ENCODE results near the gene PPM1H. TPM values are rescaled to one million over a fixed set of nuclear protein-coding genes. Genes with fewer than 3 reads are reported as not detected.
"Not testable (repeated sequence)": the region's sequence is repeated elsewhere in the genome, so short reads cannot be mapped to it uniquely, and the experiment has no call there.

Gene PPM1H
- total RNA-seq, 1 experiment from 2014 or later = 18.9 TPM

DNA sequence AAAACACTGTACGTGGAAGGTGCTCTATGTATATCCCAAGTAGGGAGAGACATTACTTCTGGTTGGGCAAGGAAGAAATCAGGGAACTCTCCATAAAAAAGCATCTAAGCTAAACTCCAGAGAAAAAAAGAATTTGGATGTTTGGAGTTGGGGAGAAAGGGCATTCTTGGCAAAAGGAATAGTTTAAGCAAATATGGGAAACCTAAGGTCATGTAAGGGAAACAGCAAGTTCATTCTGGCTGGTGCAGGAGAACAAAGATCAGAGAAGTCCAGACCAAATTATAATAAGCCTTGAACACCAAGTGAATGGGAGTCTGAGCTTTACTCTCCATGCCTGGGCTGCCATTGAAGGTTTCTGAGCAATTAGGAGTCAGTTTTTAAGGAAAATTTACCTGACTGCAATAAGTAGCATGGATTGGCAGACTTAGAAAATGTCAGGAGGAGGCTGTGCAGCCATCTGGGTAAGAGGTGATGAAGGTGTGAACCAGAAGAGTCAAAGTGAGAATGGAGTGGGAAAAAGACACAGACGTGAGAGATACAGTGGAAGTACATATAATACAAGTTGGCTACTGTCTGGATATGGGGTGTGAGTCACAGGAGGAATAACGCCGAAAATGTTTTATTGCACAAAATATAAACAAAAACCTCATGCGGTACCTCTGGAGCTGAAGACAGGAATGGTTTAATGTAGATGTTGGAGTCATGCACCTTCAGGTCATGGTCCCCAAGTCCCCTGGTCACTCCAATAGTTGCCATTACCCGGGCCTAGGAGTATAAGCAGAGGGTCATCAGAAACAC lies 245.7 kb downstream of the PPM1H start:
- no peak for DNase-seq (ENCODE audit: low spot score)

DNA sequence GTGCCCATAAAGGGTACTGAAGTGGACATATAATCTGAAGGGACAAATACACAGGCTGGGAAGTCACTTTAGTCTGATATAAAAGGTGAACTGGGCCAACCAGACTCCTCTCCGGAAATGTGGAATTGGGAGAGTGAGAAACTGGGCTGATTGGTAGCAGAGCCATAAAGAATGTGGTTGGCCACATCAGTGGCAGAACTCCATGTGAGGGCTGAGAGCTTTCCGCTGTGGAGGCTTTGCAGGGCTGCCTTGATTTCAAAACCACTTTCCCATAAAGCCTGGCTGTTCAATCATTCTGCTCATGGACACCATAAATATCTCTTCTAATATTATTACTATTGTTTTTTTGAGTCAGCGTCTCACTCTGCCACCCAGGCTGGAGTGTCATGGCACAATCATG lies 248.0 kb downstream of the PPM1H start:
- DNase-seq (ENCODE audit: low spot score) = no peak

- no peak for DNase-seq (ENCODE audit: low spot score)
Observed at GRCh38 chr12:62684570-62685295, 250.2 kb downstream of the PPM1H start.

GRCh38 chr12:62683776-62684569 lies 251.0 kb downstream of the PPM1H start:
- DNase-seq (ENCODE audit: low spot score) = no peak

- no peak for DNase-seq (ENCODE audit: low spot score)
Observed at GRCh38 chr12:62681306-62681705, 253.6 kb downstream of the PPM1H start.

DNA sequence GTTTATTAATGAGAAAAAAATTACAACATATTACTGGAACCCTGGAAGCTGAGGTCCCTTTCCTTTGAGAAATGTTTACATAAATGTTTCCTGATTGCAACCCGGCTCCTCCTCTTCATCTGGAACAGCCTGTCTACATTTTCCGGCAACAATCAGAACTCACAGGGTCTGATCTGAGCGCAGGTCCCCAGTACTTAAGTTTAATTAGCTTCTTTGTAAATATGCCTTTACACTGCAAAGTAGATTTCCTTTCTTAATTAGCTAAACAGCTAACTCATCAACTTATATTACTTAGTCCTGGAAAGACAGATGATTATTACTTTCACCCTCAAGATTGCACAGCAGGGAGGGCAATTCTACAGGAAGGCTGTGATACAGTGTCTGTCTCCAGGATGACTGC lies 255.3 kb downstream of the PPM1H start:
- DNase-seq (ENCODE audit: low spot score) = no peak

- no peak for DNase-seq (ENCODE audit: low spot score)
Observed at GRCh38 chr12:62677355-62677754, 257.6 kb downstream of the PPM1H start.

DNA sequence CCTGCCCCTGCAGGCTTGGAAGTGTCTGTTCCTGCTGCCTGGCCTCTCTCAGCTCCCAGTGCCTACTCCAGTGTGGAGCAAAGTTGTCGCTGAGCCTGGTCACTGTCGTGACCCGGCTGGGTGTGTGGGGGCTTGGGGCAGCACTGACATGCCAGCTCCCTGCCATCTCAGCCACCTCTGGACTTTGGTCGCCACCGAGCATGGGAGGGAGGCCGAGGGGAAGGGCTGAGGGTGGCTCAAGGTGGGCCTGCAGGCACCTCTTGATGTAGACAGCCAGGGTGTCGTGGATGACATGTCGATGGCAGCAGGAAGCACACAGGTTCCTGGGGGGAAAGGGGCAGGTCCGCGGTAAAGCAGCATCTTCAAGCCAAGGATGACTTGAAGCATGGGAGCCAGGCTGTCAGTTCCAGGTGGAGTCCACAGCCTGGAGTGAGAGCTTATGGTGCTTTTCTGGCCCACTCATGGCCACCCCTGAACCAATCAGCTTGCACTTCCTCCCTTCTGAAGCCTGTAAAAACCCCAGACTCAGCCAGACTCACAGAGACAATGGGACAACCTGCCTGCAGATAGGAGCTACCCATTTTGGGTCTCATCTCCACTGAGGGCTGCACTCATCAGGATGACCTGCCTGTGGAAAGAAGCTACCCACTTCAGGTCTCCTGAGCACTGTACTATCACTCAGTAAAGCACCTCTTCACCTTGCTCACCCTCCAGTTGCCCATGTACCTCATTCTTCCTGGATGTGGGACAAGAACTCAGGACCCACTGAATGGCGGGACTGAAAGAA lies 258.2 kb downstream of the PPM1H start:
- no peak for DNase-seq (ENCODE audit: low spot score)

DNA sequence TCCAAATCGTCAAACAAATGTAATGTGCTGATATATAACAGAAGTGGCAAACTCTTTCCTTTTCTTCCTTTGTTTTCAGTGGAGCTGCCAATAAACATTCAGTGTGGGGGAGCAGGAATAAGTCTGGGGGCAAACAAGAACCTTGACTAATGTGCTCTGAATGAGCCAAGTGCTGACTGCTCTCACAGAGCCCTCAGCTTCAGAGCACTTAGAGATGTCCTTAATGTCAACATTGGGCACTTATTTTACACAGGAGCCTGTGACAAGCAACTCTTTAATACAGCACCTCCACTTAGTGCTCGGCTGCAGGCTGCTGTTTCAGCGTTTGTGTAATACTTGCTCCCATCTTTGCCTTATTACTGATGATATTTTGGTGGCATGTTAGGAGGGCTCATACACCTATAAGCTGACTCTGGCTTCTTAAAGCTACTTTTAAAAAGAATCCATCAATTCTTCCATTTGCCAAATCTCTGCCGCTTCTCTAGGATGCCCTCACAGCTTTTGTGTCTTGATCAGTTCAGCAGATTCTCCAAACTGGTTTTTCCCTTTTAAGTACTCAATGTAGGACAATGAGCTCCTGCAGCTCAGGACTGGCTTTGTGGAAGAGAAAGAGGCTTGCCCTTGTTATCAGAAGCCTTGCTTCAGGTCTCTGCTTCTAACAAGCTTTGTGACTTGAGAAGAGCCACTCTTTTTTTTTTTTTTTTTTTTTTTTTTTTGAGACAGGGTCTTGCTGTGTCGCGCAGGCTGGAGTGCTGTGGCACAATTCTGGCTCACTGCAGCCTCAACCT lies 261.7 kb downstream of the PPM1H start:
- DNase-seq (ENCODE audit: low spot score) = no peak

DNA sequence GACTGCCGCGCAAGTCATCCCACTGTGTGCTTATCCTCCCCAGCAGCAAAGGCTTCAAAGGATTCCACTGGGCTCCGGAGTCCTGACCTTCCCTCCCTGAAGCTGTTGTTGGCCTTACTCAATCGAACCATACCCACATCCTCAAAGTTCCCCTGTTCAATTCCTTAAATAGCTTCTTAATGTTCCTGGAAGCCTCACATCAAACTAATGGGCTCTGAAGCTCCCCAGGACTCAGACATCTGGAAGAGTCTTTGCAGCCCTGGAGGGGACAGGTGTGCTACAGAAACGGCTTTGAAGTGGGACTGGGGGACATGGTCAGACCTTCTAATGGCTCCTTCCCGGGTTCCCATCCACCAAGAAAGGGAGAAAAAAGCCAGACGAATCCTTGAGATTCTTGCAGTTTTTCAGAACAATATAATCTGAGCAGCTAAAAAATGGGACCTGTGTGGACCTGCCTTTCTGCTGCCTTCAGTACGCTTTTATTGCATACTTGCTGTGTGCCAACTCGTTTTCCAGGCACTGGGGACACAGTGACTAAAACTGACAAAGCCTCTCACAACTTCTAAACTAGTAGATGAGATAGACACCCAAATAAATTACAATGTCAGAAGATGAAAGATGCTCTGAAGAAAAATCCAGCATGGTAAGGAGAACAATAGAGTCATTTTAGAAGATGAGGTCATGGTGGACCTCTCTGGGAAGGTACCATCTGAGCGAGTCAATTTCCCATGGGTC lies 263.8 kb downstream of the PPM1H start:
- no peak for DNase-seq (ENCODE audit: low spot score)

- DNase-seq (ENCODE audit: low spot score) = no peak
Observed at GRCh38 chr12:62668782-62669181, 266.2 kb downstream of the PPM1H start.

- DNase-seq (ENCODE audit: low spot score) = not testable (repeated sequence)
Observed at GRCh38 chr12:62664951-62665350, 270.0 kb downstream of the PPM1H start.

DNA sequence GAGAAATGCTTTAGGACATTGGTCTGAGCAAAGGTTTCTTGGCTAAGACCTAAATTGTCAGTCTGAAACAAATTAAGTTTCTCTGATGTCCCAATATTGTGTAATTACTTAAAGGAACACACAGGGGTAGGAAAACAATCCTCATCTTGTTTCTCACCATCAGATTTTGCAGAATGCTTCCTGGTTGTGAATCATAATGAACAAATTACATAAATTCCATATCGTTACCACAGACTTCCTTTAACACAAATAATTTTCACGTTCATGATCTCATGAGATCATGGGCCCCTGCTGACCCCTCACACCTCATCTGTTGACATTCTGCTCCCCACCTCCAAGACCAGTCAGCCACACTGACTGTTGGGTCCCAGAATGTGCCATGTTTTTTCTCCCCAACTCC lies 274.2 kb downstream of the PPM1H start:
- peak; percentile 61 for DNase-seq (ENCODE audit: low spot score)

- no peak for DNase-seq (ENCODE audit: low spot score)
Observed at GRCh38 chr12:62659453-62660295, 275.3 kb downstream of the PPM1H start.

DNA sequence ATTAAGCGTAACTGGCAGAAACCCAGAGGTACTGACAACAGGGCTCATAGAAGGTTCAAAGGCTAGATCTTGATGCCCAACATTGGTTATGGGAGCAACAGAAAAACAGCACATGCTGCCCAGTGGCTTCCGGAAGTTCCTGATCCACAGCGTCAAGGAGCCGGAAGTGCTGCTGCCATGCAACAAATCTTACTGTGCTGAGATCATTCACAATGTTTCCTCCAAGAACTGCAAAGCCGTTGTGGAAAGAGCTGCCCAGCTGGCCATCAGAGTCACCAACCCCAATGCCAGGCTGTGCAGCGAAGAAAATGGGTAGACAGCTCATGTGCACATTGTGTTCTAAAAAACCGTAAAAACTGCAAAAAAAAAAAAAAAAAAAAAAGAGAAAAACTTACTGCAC lies 276.0 kb downstream of the PPM1H start:
- DNase-seq (ENCODE audit: low spot score) = no peak

GRCh38 chr12:62657363-62657632 lies 277.7 kb downstream of the PPM1H start:
- DNase-seq (ENCODE audit: low spot score) = no peak

- DNase-seq (ENCODE audit: low spot score) = no peak
Observed at GRCh38 chr12:62656591-62657362, 278.2 kb downstream of the PPM1H start.

DNA sequence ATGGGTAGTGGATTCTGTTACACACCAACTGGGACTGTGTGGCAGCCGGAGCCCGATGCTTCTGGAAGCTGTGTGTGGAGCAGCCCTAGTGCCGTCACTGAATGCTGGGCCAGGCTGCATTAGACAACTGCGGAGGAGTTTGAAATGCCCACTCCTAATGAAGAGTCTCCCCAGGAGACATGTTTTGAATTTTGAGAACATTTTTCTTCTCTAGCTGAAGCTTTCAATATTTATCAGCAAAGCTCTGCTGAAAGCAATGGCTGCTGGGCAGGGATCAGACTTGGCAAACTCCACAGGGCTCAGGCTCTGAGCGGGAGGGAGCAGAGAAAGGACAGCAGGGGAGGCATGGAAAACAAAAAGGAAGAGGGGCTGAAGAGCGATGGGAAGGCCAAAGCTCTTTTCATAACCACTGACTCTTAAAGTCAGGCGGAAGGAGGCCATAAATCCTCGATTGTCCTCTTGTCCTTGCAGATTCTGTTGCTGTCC lies 279.2 kb downstream of the PPM1H start:
- DNase-seq (ENCODE audit: low spot score) = no peak

Measured in HT-29 (cell line).